ENCODE results near the gene SLAMF6. TPM values are rescaled to one million over a fixed set of nuclear protein-coding genes. Genes with fewer than 3 reads are reported as not detected.

SLAMF6 gene
- total RNA-seq, 4 donors from 2014 or later, result 0.20 to 1.5 (median 0.46) TPM

DNA sequence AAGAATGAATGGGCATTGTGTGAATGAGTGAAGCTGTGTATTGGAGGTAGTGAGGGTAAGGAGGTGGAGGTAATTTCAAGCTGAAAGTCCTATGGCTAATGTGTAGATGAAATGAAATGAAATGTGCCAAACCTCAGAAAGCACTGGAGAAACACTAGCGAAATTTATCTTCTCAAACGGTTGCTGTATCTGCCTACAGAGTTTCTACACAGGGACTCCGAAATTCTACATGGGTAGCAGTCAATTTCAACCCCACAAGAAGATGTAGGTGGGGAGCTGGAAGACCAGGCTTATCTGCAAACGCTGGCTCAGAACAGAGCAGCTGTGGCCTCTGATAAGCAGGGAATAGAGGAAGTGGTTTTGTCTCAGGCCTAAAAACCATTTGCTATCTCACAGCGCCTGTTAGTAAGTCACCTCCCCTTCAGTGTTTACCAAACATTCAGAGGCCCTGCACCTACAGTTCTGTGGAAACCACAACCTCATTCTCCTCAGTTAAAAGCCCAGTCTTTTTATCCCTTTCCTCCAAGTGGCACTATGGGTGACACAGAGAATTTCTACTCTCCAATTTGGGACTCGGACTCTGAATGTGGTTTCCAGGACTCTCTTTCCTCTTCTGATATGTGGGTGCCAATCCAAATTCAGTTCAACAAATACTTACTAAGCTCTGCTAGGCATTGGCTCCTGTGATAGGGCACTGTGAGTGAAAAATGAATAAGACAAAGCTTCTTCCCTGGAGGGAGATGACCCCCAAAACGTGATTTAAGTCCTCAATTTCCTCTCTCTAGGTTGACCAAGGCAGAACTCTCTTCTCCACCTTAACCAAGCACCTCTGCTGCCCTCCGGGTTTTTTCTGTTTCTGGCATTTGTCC lies 17.2 kb upstream of the SLAMF6 start:
- 52 to 60% methylated on average over 8 of the region's 8 CpGs for WGBS, 2 donors
- peaks cover 0 to 8% (median 2%) of the 10 kb centered on the region in 4 donors for H3K9me3 ChIP-seq
- peaks cover 0 to 8% (median 0%) of the 10 kb centered on the region in 4 donors for H3K4me1 ChIP-seq
- no peak for TF ChIP-seq POLR2A (IDR thresholded peaks at IDR 0.05)
- TF ChIP-seq EP300 (IDR thresholded peaks at IDR 0.05), result no peak
- no peak for TF ChIP-seq CTCF (IDR thresholded peaks at IDR 0.05)
- H3K36me3 ChIP-seq, result no peaks in the 10 kb centered on the region
- peak overlapping the region in 1 of 4 donors; percentile 75 for H3K27ac ChIP-seq
- no peaks in the 10 kb centered on the region for H3K27me3 ChIP-seq
- H3K4me3 ChIP-seq, result no peak overlapping the region
- no peak for DNase-seq (ENCODE audit: low spot score in 2 of 2)

DNA sequence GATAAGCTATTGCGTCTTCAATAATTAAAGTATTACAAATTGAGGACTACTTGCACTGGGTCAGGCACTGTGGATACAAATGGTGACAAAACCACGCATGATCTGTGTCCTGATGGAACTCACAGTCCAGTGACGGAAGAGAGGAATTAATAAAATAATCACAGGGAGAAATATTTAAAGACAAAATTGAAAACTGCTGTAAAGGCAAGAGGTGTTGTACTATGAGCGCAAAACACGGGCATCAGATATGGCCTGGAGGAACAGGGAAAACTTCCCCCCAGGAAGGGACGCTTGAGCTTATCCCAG lies 16.6 kb upstream of the SLAMF6 start:
- no peak for DNase-seq (ENCODE audit: low spot score in 2 of 2)
- no peaks in the 10 kb centered on the region for H3K36me3 ChIP-seq
- H3K27ac ChIP-seq, result peak overlapping the region in 1 of 4 donors; percentile 75
- no peaks in the 10 kb centered on the region for H3K27me3 ChIP-seq
- peaks cover 0 to 14% (median 5%) of the 10 kb centered on the region in 4 donors for H3K9me3 ChIP-seq
- no peak overlapping the region for H3K4me3 ChIP-seq
- no peak for TF ChIP-seq EP300 (IDR thresholded peaks at IDR 0.05)
- no peak for TF ChIP-seq CTCF (IDR thresholded peaks at IDR 0.05)
- no peak for TF ChIP-seq POLR2A (IDR thresholded peaks at IDR 0.05)
- 78 to 79% methylated on average over 6 of the region's 6 CpGs for WGBS, 2 donors
- peaks cover 0 to 8% (median 0%) of the 10 kb centered on the region in 4 donors for H3K4me1 ChIP-seq

DNA sequence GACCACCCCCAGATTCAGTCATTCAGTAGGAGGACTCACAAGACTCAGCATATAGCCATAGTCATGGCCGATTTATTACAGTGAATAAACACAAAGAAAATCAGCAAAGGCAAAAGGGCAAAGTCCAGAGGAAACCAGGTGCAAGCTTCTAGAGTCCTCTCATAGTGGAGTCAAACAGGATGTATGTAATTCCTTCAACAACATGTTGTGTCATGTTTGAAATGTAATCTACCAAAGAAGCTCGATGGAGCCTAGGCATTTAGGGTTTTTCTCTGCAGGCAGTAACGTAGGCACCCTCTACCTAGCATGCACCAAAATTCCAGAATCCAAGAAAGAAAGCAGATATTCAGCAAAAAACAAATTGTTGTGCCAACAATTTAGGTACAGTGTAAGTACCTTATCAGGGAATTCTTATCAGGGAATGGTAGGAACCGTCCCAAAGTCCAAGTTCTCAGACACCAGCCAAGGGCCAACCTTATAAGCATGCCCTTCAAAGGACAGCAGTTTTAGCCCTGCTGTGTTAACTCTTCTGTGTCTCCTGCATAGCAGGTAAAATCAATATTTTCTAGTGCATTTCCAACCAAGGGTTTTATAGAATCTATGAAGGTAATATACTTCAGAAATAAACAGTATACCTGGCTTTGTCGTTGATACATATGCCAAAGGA lies 16.1 kb upstream of the SLAMF6 start:
- Histone ChIP-seq H3K27ac (peak overlapping the region in 1 of 4 donors; percentile 75), H3K36me3 (no peaks in the 10 kb centered on the region), H3K4me3 (no peak overlapping the region), H3K4me1 (peaks cover 0 to 8% (median 0%) of the 10 kb centered on the region in 4 donors), H3K9me3 (peaks cover 0 to 19% (median 6%) of the 10 kb centered on the region in 4 donors), H3K27me3 (no peaks in the 10 kb centered on the region)
- no peak for TF ChIP-seq EP300 (IDR thresholded peaks at IDR 0.05)
- TF ChIP-seq CTCF (IDR thresholded peaks at IDR 0.05), result no peak
- TF ChIP-seq POLR2A (IDR thresholded peaks at IDR 0.05), result no peak
- DNase-seq (ENCODE audit: low spot score in 2 of 2), result no peak
- WGBS, 2 donors, result 82 to 83% methylated on average over 5 of the region's 5 CpGs

GRCh38 chr1:160537714-160538665 lies 14.9 kb upstream of the SLAMF6 start:
- no peaks in the 10 kb centered on the region for H3K36me3 ChIP-seq
- H3K27me3 ChIP-seq, result no peaks in the 10 kb centered on the region
- TF ChIP-seq POLR2A (IDR thresholded peaks at IDR 0.05) (no peak), CTCF (IDR thresholded peaks at IDR 0.05) (no peak), EP300 (IDR thresholded peaks at IDR 0.05) (no peak)
- peaks cover 0 to 30% (median 7%) of the 10 kb centered on the region in 4 donors for H3K9me3 ChIP-seq
- no peak for DNase-seq (ENCODE audit: low spot score in 2 of 2)
- no peak overlapping the region for H3K27ac ChIP-seq
- WGBS, 2 donors, result 87 to 90% methylated on average over 8 of the region's 8 CpGs
- no peak overlapping the region for H3K4me3 ChIP-seq
- H3K4me1 ChIP-seq, result peaks cover 0 to 8% (median 0%) of the 10 kb centered on the region in 4 donors
